ENCODE measurements around the gene CSKMT.
A peak's percentile ranks its signal among the peaks of the same experiment; 100 is the strongest.
"Not testable (repeated sequence)": the region's sequence is repeated elsewhere in the genome, so short reads cannot be mapped to it uniquely, and the experiment has no call there.

The CSKMT gene

DNA sequence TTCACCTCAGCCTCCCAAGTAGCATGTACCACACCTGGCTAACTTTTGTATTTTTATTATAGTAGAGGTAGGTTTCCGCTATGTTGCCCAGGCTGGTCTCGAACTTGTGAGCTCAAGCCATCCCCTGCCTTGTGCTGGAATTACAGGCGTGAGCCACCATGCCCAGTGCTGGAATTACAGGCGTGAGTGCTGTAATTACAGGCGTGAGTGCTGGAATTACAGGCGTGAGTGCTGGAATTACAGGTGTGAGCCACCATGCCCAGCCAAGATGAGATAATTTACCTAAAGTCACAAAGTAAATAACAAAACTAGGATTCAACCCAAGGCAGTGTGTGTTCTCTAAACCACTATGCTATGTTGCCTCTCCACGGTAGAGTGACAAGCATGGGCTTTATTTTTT, 17.4 kb downstream of the CSKMT start:
- TF ChIP-seq, protein P1, sequence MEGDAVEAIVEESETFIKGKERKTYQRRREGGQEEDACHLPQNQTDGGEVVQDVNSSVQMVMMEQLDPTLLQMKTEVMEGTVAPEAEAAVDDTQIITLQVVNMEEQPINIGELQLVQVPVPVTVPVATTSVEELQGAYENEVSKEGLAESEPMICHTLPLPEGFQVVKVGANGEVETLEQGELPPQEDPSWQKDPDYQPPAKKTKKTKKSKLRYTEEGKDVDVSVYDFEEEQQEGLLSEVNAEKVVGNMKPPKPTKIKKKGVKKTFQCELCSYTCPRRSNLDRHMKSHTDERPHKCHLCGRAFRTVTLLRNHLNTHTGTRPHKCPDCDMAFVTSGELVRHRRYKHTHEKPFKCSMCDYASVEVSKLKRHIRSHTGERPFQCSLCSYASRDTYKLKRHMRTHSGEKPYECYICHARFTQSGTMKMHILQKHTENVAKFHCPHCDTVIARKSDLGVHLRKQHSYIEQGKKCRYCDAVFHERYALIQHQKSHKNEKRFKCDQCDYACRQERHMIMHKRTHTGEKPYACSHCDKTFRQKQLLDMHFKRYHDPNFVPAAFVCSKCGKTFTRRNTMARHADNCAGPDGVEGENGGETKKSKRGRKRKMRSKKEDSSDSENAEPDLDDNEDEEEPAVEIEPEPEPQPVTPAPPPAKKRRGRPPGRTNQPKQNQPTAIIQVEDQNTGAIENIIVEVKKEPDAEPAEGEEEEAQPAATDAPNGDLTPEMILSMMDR (conservative IDR thresholded peaks at IDR 0.05): no peak
- H3K27ac ChIP-seq: no peak overlapping the region

DNA sequence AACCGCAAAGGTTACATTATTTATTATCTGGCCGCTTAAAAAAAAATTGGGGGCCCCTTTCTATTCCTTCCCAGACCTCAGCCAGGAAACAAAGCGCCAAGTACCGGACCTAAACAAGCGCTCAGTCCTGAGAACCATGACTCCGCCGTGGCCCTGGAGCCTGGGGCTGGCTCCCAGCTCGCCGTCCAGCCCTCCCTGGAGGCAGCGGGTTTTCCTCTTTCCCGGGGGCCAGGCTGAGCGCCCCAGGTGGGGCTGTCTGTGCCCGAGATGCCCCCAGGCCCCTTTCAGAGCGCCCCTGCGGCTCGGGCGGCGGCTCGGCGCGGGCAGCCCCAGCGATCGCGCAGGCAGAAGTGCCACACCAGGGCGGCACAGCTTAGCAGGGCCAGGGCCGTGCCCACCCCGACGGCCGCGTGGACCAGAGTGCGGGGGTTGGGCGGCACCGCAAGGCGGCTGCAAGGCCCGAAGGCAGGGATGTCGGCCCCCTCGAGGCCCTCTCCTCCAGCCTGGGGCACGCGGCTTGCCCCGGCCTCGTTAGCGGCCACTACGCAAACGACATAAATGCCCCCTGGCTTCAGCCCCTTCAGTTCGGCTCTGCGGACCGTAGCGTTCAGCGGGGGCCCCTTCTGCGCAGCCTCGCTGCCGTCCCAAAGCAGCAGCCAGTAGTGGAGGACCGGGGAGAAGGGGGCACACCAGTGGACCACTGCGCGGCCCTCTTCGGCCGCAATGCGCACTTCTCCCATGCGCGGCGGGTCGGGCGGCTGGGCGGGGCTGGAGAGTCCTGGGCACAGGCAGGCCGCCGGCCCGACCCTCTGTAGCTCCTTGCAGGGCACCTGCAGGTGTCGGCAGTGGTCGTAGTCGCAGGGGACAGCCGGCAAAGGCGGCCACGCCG, 22.6 kb downstream of the CSKMT start:
- TF ChIP-seq, protein P1 (conservative IDR thresholded peaks at IDR 0.05): no peak

DNA sequence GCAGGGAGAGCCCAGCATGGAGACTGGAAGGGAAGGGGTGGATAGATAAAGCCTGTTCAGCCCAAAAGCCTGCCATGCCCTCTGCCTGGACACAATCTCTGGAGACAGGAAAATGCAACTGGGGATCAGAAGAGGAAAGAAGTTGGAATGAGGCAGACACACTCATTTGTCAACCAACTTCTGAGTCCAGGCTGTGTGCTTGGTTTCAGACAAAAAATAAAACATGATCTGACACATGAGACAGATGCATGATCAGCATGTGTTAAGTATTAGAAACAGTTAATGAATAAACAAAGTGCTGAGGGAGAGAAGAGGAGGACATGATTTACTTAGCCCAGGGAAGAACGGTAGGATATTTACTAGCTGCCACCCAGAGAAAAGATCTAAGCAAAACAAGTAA, 23.4 kb downstream of the CSKMT start:
- no peak overlapping the region for H3K27ac ChIP-seq
- TF ChIP-seq, protein P1 (conservative IDR thresholded peaks at IDR 0.05): no peak

More for the DNA sequence above, 22.6 kb downstream of the CSKMT start:
- H3K27ac ChIP-seq: no peak overlapping the region

DNA sequence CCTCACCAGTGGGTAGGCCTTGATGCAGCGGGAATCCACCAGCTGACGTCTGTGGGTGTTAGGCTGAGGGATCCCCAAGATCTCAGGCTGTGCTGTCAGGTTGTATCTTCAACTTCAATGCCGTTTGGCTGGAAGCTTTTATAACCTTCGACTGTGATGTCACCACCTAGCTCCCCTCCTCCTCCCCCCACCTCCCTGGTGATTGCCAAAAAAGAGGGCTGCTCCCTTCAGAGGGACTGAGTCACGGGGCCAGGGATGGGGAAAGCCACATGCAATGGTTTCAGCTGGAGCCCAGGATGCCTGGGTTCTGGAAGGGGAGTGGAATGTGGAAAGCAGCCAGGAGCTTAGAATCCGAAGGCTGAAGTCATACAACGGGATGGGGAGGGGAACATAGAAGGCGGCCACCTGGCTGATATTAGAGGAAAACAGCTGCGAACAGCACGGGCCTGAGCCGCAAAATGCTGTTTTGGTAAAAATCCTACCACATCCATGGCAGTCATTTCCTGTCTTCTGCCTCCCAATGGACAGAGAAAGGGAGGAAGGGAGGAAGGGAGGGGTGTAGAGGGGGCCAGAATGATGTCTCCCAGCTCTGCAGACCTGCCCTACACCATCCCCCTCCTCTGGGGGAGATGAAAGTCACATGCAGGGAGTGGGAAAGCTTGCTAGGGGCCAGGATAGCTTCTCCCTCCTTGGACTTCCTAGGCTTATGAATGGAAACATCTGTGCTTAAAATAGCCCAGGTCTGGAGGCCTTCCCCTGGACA, 24.5 kb downstream of the CSKMT start, which contains the start of gene LRRN4CL:
TSS of gene LRRN4CL (minus strand) at position 110 of the 763 bp plus-strand sequence. CDS start 1,022 bp downstream, outside the sequence.
- H3K27ac ChIP-seq: no peak within 1 kb of the TSS

DNA sequence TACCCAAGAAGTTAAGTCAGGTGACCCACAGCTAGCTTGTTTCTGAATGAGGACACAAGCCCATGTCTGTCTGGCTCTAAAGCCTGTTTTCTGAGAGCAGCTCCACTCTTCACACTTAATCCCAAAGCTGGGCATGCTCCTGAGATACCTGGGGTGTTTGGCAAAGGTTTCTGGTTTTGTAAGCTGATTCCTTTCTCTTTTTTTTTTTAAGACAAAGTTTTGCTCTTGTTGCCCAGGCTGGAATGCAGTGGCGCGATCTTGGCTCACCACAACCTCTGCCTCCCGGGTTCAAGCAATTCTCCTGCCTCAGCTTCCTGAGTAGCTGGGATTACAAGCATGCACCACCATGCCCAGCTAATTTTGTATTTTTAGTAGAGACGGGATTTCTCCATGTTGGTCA, 28.5 kb downstream of the CSKMT start:
- H3K27ac ChIP-seq: not testable (repeated sequence)

More for the DNA sequence above, 24.5 kb downstream of the CSKMT start, which contains the start of gene LRRN4CL:
- TF ChIP-seq, protein P1 (conservative IDR thresholded peaks at IDR 0.05): no peak

DNA sequence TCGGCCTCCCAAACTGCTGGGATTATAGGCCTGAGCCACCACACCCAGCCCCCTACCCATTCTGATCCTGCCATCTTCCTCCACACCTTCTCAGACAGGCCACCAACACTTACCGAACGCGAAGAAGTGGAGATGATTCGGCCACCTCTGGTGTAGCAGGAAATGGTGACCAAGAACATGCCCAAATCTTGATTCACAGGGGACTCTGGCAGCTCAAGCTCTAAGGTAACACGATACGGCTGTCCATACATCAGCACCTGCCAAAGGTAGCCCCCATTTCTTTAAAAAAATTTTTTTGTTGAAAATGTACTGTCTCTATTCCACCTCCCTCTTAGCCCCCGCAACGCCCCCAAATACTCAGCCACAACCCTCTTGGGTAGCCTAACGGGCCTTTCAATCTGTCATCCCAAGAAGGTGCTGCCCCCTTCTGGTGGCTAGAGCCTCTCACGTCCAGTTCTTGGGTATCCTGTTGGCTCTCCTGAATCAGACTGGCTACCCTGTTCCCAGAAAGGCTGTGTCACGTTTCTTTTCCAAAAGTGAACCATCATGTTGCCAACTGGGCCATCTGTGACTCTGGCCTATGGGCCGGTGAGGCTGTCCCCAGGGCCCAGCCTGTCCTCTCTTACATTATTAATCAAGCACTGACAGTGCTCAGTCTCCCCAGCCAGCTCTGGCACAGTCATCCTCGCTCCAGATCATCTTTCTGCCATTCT, 29.5 kb downstream of the CSKMT start:
- H3K27ac ChIP-seq: no peak overlapping the region
- TF ChIP-seq, protein P1 (conservative IDR thresholded peaks at IDR 0.05): peak; percentile 83

DNA sequence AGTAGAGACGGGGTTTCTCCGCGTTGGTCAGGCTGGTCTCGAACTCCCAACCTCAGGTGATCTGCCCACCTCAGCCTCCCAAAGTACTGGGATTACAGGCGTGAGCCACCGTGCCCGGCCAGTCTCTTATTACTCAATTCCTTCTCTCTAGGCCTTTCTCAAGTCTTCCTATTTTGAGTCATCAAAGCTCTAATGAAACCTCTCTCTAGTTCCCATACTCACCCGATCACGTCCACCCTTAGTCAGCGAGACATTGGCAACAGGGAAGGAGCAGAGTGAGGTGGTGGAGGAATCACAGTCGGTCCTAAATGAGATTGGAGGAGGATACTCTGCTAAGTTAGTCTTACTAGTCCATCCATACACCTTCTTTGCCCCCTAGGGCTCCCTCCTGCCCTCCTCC, 37.1 kb downstream of the CSKMT start:
- H3K27ac ChIP-seq: no peak overlapping the region
- TF ChIP-seq, protein P1 (conservative IDR thresholded peaks at IDR 0.05): no peak

DNA sequence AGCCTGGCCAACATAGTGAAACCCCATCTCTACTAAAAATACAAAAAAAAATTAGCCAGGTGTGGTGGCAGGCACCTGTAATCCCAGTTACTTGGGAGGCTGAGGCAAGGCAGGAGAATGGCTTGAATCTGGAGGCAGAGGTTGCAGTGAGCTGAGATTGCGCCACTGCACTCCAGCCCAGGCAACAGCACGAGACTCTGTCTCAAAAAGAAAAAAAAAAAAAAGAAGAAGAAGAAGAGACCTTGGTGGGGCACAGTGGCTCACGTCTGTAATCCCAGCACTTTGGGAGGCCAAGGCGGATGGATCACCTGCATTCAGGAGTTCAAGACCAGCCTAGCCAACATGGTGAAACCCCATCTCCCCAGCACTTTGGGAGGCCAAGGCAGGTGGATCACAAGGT, 38.8 kb downstream of the CSKMT start:
- peak overlapping the region; percentile 93 for H3K27ac ChIP-seq

Measured in VCaP (cell line).